HG02973 (cell line): ENCODE measurements around the gene HDAC8.
A peak's percentile ranks its signal among the peaks of the same experiment; 100 is the strongest.
"Not testable (repeated sequence)": the region's sequence is repeated elsewhere in the genome, so short reads cannot be mapped to it uniquely, and the experiment has no call there.

Experiments used
- ATAC-seq: cut with Tn5 transposase; IDR thresholded peaks from one replicate; pipeline ENCODE4 v1.9.1; 2021; ENCODE audit warnings: moderate library complexity; ENCODE audit not compliant: unreplicated experiment

Gene HDAC8

GRCh38 chrX:72572248-72573157, at the start of gene HDAC8:
HDAC8 (minus strand) TSS chrX:72572843; CDS start chrX:72572761, 82 bp downstream.
- ATAC-seq, result peak; percentile 98

GRCh38 chrX:72621625-72622485, 49.2 kb upstream of the HDAC8 start:
- peak; percentile 78 for ATAC-seq

DNA sequence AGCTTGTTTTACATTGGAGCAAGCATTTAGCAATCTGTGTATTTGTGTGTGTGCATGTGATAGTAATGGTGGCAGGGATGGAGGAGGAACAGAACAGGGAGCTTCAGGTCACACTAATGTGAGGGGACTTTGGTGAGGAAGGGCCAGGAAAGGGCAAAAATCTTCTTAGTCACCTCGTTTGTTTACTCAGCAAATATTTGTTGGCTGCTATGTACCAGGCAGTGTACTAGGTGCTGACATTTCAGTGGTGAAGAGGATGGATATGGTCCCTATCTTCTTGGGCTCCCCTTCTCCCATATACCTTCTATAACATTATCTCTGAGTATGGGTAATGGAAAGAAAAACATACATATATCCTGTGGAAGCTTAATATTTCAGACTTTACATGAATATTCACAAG, 48.5 kb upstream of the HDAC8 start:
- ATAC-seq, result peak; percentile 8

- no peak for ATAC-seq
Observed at GRCh38 chrX:72620550-72621145, 48.0 kb upstream of the HDAC8 start.

- no peak for ATAC-seq
Observed at GRCh38 chrX:72609313-72609712, 36.7 kb upstream of the HDAC8 start.

DNA sequence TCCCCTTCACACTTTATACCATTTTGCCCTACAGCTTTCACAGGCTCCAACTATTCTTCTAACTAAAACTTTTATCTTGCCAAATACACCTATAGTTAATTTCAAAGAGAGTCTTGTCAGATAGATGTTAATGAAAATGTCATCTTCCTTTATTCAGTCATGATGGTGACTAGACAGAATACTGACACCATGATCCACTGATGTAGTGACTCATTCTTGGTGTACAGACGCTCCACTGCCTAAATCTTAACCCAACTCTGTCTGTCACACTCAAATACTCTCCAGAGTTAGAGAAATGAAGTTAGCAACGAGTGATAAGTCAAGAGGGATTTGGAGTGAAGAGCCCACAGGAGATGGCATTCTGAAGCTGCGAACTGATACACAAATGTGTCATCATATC, 32.1 kb upstream of the HDAC8 start:
- ATAC-seq, result no peak

DNA sequence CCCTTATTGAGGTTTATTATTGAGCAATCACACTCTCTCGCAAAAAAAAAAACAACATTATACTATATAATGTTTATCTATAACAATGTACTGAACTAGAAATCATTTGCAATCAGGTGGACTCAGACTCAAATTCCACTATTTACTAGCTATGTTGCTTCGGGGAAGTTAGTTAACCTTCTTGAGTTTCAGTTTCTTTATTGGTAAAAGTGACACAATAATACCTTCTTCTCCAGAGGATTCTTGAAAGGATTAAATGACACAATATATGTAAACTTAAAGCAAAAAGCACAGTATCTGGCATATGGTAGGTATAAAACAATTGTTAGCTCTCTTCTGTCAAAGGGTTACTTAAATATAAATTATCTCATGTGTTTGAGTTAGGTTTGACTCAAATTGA, 31.5 kb upstream of the HDAC8 start:
- no peak for ATAC-seq

DNA sequence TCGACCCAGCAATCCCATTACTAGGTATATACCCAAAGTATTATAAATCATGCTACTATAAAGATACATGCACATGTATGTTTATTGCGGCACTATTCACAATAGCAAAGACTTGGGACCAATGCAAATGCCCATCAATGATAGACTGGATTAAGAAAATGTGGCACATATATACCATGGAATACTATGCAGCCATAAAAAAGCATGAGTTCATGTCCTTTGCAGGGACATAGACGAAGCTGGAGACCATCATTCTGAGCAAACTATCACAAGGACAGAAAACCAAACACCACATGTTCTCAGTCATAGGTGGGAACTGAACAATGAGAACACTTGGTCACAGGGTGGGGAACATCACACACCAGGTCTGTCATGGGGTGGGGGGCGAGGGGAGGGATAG, 18.4 kb upstream of the HDAC8 start:
- ATAC-seq, result not testable (repeated sequence)

DNA sequence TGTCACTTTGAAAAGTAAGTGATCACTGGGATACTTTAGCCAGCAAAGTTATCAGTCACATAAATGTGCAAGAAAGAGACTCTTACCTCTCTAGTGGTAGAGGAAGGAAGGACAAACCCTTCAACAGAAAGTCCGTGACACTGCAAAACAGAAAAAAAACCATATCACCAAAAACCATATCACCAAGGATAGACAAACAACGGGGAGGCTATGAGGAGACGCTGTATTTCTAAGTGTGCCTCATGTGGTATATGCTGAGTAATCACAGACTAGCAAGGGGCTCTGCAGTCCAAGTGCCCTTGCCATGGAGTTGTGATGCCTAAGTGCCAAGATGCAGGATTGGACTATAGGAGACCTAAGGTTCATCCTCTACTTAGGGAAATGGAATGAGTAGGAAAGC, 11.5 kb upstream of the HDAC8 start:
- ATAC-seq, result no peak

GRCh38 chrX:72576141-72576894, 3.7 kb upstream of the HDAC8 start:
- no peak for ATAC-seq

GRCh38 chrX:72573158-72573511, 492 bp upstream of the HDAC8 start:
- peak; percentile 11 for ATAC-seq

GRCh38 chrX:72569786-72570185, 2.9 kb downstream of the HDAC8 start:
- ATAC-seq, result no peak

- no peak for ATAC-seq
Observed at GRCh38 chrX:72568406-72569092, 4.1 kb downstream of the HDAC8 start.

- ATAC-seq, result no peak
Observed at GRCh38 chrX:72566448-72566847, 6.2 kb downstream of the HDAC8 start.

DNA sequence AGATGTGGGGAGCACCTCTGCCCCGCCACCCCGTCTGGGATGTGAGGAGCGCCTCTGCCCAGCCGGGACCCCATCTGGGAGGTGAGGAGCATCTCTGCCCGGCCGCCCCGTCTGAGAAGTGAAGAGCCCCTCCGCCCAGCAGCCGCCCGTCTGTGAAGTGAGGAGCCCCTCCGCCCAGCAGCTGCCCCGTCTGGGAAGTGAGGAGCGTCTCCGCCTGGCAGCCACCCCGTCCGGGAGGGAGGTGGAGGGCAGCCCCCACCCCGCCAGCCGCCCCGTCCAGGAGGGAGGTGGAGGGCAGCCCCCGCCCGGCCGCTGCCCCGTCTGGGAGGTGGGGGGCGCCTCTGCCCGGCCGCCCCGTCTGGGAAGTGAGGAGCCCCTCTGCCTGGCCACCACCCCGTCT, 13.0 kb downstream of the HDAC8 start:
- ATAC-seq, result not testable (repeated sequence)

DNA sequence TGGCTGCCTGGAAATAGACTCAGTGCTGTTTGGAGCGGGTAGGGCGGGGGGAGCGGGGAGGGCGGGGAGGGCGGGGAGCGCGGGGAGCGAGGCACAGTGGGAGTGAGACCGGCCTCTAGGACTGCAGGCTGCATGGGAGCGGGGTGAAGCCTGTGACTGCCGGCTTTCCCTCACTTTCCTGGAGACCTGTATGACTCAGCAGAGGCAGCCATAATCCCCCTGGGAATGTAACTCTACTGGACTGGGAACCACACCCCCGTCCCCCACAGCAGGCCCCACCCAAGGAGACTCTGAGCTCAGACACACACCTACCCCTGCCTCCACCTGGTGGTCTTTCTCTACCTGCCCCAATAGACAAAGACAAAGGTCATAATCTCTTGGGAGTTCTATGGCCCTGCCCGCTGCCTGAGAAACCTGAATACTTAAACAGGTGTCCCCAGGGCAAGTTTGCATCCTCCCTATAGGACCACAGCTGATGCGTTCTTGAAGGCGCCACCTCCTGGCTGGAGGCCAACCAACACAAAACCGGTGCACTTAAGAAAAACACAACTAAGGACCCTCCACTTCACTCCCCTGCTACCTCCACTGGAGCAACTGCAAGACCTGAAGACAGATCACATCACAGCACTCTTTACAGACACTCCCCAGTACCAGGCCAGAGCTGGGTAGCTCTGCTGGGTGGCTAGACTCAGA, 18.0 kb downstream of the HDAC8 start:
- ATAC-seq, result no peak

DNA sequence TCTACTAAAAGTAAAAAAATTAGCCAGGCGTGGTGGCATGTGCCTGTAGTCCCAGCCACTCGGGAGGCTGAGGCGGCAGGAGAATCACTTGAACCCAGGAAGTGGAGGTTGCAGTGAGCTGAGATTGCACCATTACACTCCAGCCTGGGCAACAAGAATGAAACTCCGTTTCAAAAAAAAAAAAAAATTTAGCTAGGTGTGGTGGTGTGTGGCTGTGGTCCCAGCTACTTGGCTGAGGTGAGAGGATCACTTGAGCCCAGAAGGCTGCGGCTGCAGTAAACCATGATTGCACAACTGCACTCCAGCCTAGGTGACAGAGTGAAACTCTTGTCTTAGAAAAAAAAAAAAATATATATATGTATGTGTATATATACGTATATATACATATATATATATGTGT, 20.2 kb downstream of the HDAC8 start:
- not testable (repeated sequence) for ATAC-seq

- ATAC-seq, result no peak
Observed at GRCh38 chrX:72545990-72546389, 26.7 kb downstream of the HDAC8 start.

DNA sequence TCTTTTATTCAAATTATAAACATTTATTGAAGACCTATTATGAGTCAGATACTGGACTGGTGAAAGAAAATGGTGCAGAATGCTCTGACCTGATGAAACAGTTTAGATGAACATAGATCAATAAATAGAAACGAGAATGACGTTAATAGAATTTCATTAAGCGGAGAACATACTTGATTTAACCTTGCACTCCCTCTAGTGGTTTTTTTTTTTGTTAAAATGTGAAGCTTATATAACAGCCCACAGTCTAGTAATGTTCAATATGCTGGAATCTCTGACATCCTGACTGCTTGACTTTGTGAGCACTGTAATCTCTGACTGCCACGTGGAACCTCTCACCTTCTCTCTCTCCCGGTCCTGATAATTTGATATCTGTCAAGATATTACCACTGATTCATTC, 32.3 kb downstream of the HDAC8 start:
- ATAC-seq, result no peak

- no peak for ATAC-seq
Observed at GRCh38 chrX:72539822-72540221, 32.8 kb downstream of the HDAC8 start.
